Activated CD8-positive, alpha-beta T cell treated with anti-CD3 and anti-CD28 coated beads for 36 hours (primary cell): ENCODE data around the gene RASGRF2. TPM values are rescaled to one million over a fixed set of nuclear protein-coding genes. Genes with fewer than 3 reads are reported as not detected.

Source experiments
- ATAC-seq: fragments of 200-7000 bp; cut with Tn5 transposase; one replicate; pipeline ENCODE4 v1.10.0; 2021; ENCODE audit warnings: mild to moderate bottlenecking, moderate library complexity
- CTCF ChIA-PET: fragments of 350-600 bp; sonication (Branson Sonifier 250); formaldehyde crosslinking; loops from one replicate; lab custom pipeline; 2021; ENCODE audit warnings: antibody characterized with exemption; lab: Charles Lee
- POLR2A ChIA-PET: fragments of 350-600 bp; sonication (Branson Sonifier 250); formaldehyde crosslinking; loops from one replicate; lab custom pipeline; 2021; ENCODE audit warnings: antibody characterized with exemption; lab: Charles Lee
- DNase-seq: peaks from one replicate; pipeline ENCODE4 v3.0.0-alpha.2; 2020
- H3K27ac Mint-ChIP-seq: one replicate; pipeline ENCODE4 v1.8.0; 2021; ENCODE audit warnings: mild to moderate bottlenecking, mixed read lengths
- H3K27me3 Mint-ChIP-seq: one replicate; pipeline ENCODE4 v1.8.0; 2021; ENCODE audit warnings: mixed read lengths
- H3K36me3 Mint-ChIP-seq: one replicate; pipeline ENCODE4 v1.8.0; 2021; ENCODE audit warnings: low read depth, mixed read lengths
- H3K4me1 Mint-ChIP-seq: one replicate; pipeline ENCODE4 v1.8.0; 2021; ENCODE audit warnings: low read depth, mixed read lengths
- H3K4me3 Mint-ChIP-seq: one replicate; pipeline ENCODE4 v1.8.0; 2021; ENCODE audit warnings: mild to moderate bottlenecking, moderate library complexity, mixed read lengths
- H3K9me3 Mint-ChIP-seq: one replicate; pipeline ENCODE4 v1.8.0; 2021; ENCODE audit warnings: mixed read lengths
- intact Hi-C: fragments of 100-400 bp; cut with micrococcal nuclease; formaldehyde crosslinking; loops from one replicate; pipeline ENCODE4 v1.10.0; 2022
- total RNA-seq, 2 experiments: library from RNA; stranded (reverse); gene quantifications; one replicate each; pipeline ENCODE4 v1.2.3, GENCODE V29; 2021
- TF ChIP-seq, protein P1 (sequence below): fragments of 200-600 bp; IDR thresholded peaks from one replicate; pipeline ENCODE4 v1.8.0; 2022; ENCODE audit warnings: antibody characterized with exemption, mild to moderate bottlenecking

RASGRF2 gene, protein sequence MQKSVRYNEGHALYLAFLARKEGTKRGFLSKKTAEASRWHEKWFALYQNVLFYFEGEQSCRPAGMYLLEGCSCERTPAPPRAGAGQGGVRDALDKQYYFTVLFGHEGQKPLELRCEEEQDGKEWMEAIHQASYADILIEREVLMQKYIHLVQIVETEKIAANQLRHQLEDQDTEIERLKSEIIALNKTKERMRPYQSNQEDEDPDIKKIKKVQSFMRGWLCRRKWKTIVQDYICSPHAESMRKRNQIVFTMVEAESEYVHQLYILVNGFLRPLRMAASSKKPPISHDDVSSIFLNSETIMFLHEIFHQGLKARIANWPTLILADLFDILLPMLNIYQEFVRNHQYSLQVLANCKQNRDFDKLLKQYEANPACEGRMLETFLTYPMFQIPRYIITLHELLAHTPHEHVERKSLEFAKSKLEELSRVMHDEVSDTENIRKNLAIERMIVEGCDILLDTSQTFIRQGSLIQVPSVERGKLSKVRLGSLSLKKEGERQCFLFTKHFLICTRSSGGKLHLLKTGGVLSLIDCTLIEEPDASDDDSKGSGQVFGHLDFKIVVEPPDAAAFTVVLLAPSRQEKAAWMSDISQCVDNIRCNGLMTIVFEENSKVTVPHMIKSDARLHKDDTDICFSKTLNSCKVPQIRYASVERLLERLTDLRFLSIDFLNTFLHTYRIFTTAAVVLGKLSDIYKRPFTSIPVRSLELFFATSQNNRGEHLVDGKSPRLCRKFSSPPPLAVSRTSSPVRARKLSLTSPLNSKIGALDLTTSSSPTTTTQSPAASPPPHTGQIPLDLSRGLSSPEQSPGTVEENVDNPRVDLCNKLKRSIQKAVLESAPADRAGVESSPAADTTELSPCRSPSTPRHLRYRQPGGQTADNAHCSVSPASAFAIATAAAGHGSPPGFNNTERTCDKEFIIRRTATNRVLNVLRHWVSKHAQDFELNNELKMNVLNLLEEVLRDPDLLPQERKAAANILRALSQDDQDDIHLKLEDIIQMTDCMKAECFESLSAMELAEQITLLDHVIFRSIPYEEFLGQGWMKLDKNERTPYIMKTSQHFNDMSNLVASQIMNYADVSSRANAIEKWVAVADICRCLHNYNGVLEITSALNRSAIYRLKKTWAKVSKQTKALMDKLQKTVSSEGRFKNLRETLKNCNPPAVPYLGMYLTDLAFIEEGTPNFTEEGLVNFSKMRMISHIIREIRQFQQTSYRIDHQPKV (N-terminal part only)
- total RNA-seq, result 10 to 100 TPM; 14.9 to 15.8 TPM

DNA sequence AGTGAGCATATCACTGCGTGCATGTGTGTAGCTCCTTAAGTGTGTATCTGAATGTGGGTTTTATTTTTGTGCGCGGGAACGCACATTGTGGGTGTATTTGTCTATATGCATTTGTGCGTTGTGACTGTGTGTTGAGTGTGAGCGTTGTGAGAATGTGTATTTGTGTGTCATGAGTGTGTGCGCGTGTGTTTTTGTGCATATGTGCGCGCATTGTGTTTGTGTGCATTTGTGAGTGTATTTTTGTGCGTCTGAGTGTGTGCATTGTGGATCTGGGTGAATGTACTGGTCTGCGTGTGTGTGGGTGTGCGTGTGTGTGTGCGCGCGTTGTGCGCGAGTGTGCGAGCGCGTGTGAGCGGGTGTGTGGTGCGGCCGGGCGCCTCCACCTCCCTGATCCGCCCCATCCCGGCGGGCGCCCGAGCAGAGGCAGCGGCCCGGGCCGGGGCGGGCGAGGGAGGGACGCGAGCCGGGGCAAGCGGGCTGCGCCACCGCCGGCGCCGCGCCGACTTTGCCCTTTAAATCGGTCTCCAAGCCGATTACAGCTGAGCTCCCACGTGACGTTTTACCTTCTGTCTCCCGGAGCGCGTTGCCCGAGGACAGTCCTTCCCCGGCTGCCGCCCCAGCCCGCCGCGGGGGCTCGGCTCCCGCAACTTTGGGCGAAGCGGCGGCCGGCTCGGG lies at the start of gene RASGRF2:
RASGRF2 (plus strand) TSS at position 596 of the 675 bp plus-strand sequence. CDS start 376 bp downstream, outside the sequence.
- intact Hi-C loops, result loop anchor here (5.0 to 10.0 kb wide), 2 partner anchors 147 to 205 kb away; no protein-coding TSS in a partner anchor
- Mint-ChIP-seq H3K4me1 (peaks cover 51% of the 10 kb centered on the region), H3K27me3 (no peaks in the 10 kb centered on the region), H3K4me3 (peak within 1 kb of the TSS; percentile 92), H3K36me3 (peaks cover 3% of the 10 kb centered on the region), H3K27ac (peak within 1 kb of the TSS; percentile 87), H3K9me3 (no peaks in the 10 kb centered on the region)
- DNase-seq (peak; percentile 78), ATAC-seq (peak; percentile 24)
- POLR2A ChIA-PET, result interaction anchor here (0.6 to 2.7 kb wide), 4 partner anchors 11 to 185 kb away, joined by 3 to 13 read pairs (median 4); no protein-coding TSS in a partner anchor
- CTCF ChIA-PET, result interaction anchor here (1.6 to 3.1 kb wide), 2 partner anchors 55 to 148 kb away, joined by 5 to 17 read pairs; no protein-coding TSS in a partner anchor
- TF ChIP-seq, protein P1, sequence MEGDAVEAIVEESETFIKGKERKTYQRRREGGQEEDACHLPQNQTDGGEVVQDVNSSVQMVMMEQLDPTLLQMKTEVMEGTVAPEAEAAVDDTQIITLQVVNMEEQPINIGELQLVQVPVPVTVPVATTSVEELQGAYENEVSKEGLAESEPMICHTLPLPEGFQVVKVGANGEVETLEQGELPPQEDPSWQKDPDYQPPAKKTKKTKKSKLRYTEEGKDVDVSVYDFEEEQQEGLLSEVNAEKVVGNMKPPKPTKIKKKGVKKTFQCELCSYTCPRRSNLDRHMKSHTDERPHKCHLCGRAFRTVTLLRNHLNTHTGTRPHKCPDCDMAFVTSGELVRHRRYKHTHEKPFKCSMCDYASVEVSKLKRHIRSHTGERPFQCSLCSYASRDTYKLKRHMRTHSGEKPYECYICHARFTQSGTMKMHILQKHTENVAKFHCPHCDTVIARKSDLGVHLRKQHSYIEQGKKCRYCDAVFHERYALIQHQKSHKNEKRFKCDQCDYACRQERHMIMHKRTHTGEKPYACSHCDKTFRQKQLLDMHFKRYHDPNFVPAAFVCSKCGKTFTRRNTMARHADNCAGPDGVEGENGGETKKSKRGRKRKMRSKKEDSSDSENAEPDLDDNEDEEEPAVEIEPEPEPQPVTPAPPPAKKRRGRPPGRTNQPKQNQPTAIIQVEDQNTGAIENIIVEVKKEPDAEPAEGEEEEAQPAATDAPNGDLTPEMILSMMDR, result no peak

DNA sequence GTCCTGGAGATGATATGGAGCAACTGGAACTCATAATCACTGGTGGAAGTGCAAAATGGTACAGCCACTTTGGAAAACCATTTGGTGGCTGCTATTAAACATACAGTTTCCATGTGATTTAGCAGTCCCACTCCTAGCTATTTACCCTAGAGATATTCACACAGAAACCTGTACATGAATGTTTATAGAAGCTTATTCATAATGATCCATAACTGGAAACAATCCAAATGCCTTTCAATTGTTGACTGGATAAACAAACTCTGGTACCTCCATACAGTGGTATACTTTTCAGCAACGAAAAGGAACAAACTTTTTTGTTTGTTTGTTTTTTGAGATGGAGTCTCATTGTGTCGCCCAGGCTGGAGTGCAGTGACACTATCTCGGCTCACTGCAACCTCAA lies 47.7 kb upstream of the RASGRF2 start:
- H3K4me3 Mint-ChIP-seq, result no peak overlapping the region
- H3K27ac Mint-ChIP-seq, result no peak overlapping the region
- peaks cover 3% of the 10 kb centered on the region for H3K4me1 Mint-ChIP-seq
- H3K36me3 Mint-ChIP-seq, result no peaks in the 10 kb centered on the region
- TF ChIP-seq, protein P1, result no peak
- H3K27me3 Mint-ChIP-seq, result no peaks in the 10 kb centered on the region
- no peak for ATAC-seq
- POLR2A ChIA-PET, result no interaction called here
- intact Hi-C loops, result no loop called here
- DNase-seq, result no peak
- H3K9me3 Mint-ChIP-seq, result no peaks in the 10 kb centered on the region
- CTCF ChIA-PET, result no interaction called here

DNA sequence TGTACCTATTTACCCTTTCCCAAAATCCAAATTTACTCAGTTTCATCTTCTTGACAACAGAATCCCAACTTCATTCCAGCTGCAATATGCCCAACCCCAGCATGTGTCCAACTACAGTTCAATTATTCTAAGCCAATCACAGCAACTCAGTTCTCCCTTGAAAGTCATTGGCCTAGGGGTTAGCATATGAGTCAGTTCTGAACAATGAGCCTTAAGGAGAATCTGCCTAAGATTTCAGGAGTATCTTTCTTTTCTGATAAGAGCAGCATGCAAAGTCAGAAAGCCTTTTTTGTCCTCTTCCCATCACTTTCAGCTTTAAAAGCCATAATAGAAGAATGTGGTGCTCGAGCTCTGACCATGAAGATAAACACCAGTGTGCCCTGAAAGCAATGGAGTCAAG lies 44.4 kb upstream of the RASGRF2 start:
- intact Hi-C loops, result no loop called here
- ChIA-PET CTCF (no interaction called here), POLR2A (interaction anchor here (0.6 kb wide), 1 partner anchor 186 kb away, joined by 3 read pairs; no protein-coding TSS in a partner anchor)
- no peak for ATAC-seq
- Mint-ChIP-seq H3K36me3 (no peaks in the 10 kb centered on the region), H3K27me3 (no peaks in the 10 kb centered on the region), H3K4me3 (no peak overlapping the region), H3K4me1 (peaks cover 7% of the 10 kb centered on the region), H3K27ac (no peak overlapping the region), H3K9me3 (no peaks in the 10 kb centered on the region)
- TF ChIP-seq, protein P1, result no peak
- no peak for DNase-seq

DNA sequence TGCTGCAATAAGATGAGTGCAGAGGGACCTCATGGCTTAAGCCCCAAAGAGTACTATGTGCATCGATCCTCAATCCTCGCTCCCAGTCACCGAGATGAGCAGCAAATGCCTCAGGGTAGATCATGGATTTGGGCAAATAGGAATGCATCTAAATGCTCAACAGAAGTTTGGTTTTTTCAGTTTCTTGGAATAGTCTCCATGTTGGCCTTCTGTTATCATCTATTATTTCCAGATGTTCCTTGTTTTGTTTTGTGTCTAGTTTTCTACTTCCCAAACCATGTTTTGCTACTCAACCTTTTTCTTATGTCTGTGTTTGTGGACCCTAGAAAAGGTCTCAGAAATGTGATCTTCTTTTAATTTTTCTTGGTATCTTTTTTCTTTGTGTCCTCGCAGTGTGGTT lies 43.5 kb upstream of the RASGRF2 start:
- H3K27me3 Mint-ChIP-seq, result no peaks in the 10 kb centered on the region
- intact Hi-C loops, result no loop called here
- ChIA-PET POLR2A (no interaction called here), CTCF (interaction anchor here (0.9 kb wide), 1 partner anchor 250 kb away, joined by 3 read pairs; no protein-coding TSS in a partner anchor)
- no peak overlapping the region for H3K27ac Mint-ChIP-seq
- ATAC-seq, result no peak
- H3K36me3 Mint-ChIP-seq, result no peaks in the 10 kb centered on the region
- H3K4me1 Mint-ChIP-seq, result peaks cover 7% of the 10 kb centered on the region
- H3K4me3 Mint-ChIP-seq, result no peak overlapping the region
- DNase-seq, result no peak
- TF ChIP-seq, protein P1, result no peak
- H3K9me3 Mint-ChIP-seq, result no peaks in the 10 kb centered on the region
